Right lobe of liver (tissue), 6 donors: Measurements from ENCODE around the gene FRZB. TPM values are rescaled to one million over a fixed set of nuclear protein-coding genes. Genes with fewer than 3 reads are reported as not detected.

ENCODE experiments used
- ATAC-seq, 4 donors: fragments of 200-7000 bp; cut with Tn5 transposase; one replicate each; pipeline ENCODE4 v1.9.1; 2020; ENCODE audit warnings: mild to moderate bottlenecking in 4 of 4, moderate library complexity in 4 of 4
- DNase-seq, 3 donors: peaks; one replicate each; pipeline ENCODE4 v3.0.0-alpha.2; 2020
- H3K27ac ChIP-seq, 3 donors: fragments of 200-600 bp; one replicate each; pipeline ENCODE4 v1.8.0; 2022
- H3K27me3 ChIP-seq, 2 donors: fragments of 200-600 bp; one replicate each; pipeline ENCODE4 v1.8.0; 2022
- H3K36me3 ChIP-seq, 4 donors: fragments of 200-600 bp; sonication (generic) in 1 of 4; one replicate each; pipeline versions ENCODE4 v1.5.1 to v1.8.0; 2017 to 2022; ENCODE audit warnings: control low read depth in 1 of 4
- H3K4me1 ChIP-seq, 4 donors: fragments of 200-600 bp; sonication (generic) in 1 of 4; one replicate each; pipeline versions ENCODE4 v1.5.1 to v1.8.0; 2017 to 2022; ENCODE audit warnings: control low read depth in 1 of 4
- H3K4me3 ChIP-seq, 3 donors: fragments of 200-600 bp; one replicate each; pipeline ENCODE4 v1.8.0; 2022
- H3K9me3 ChIP-seq, 4 donors: fragments of 200-600 bp; sonication (generic) in 1 of 4; one replicate each; pipeline versions ENCODE4 v1.5.1 to v1.8.0; 2017 to 2022; ENCODE audit warnings: control low read depth in 1 of 4
- CTCF ChIP-seq, 4 donors: fragments of 200-600 bp in 3 of 4; fragments of 450-650 bp in 1 of 4; IDR thresholded peaks; one replicate each; pipeline versions ENCODE4 v1.5.1 to v1.8.0; 2016 to 2022; ENCODE audit warnings: antibody characterized with exemption in 4 of 4, mild to moderate bottlenecking in 2 of 4
- POLR2A ChIP-seq: fragments of 450-650 bp; IDR thresholded peaks from one replicate; pipeline ENCODE4 v1.6.1; 2017; ENCODE audit warnings: antibody characterized with exemption, mild to moderate bottlenecking
- WGBS: methylation state at CpG from one replicate; pipeline ENCODE4 v1.1.6; 2018; ENCODE audit warnings: low coverage, low lambda C conversion rate; ENCODE audit not compliant: insufficient coverage; ENCODE audit errors: missing lambda C conversion rate; 5-methylcytosine and 5-hydroxymethylcytosine counted together
- intact Hi-C, 2 donors: fragments of 100-400 bp; cut with DNase I; formaldehyde crosslinking; loops; one replicate each; pipeline versions ENCODE4 v1.11.2 to v1.14.1; 2022
- total RNA-seq, 6 experiments: library from RNA; depleted of rRNA in 2 of 6; stranded (reverse); fragments of >200 nt in 2 of 6; fragmentation: NEBNext Ultra II Directional in 3 of 6; extraction: Animal tissue kit (Norgen Biotek cat#: 25700) in 3 of 6; gene quantifications; one replicate each; pipeline versions ENCODE4 v1.1.0 to v1.2.4, GENCODE V29; 2016 to 2023
- donor health status: DM: no; HTN: yes; CAD: no.
- donor health status: DM: no; HTN: no; CAD: no.
- donor health status: DM: no; HTN: no; CAD: no.
- donor health status: DM: no; HTN: yes; CAD: no.
- donor health status: DM: no; HTN: yes; CAD: no.

FRZB gene
- total RNA-seq, 6 experiments from 2014 or later = 0.14 to 0.93 (median 0.59) TPM

GRCh38 chr2:182827182-182827879, 39.1 kb downstream of the FRZB start:
- Histone ChIP-seq H3K4me3 (no peak overlapping the region), H3K9me3 (no peaks in the 10 kb centered on the region), H3K27ac (no peak overlapping the region), H3K36me3 (no peaks in the 10 kb centered on the region), H3K27me3 (no peaks in the 10 kb centered on the region), H3K4me1 (no peaks in the 10 kb centered on the region)
- whole genome bisulfite sequencing = 66% methylated on average over 2 of the region's 2 CpGs
- ATAC-seq (no peak), DNase-seq (no peak)
- intact Hi-C loops = no loop called here
- TF ChIP-seq POLR2A (no peak), CTCF (IDR thresholded peaks at IDR 0.05) (no peak)

GRCh38 chr2:182826496-182826895, 39.9 kb downstream of the FRZB start:
- H3K27me3 ChIP-seq = no peaks in the 10 kb centered on the region
- ATAC-seq (no peak), DNase-seq (no peak)
- H3K9me3 ChIP-seq = no peaks in the 10 kb centered on the region
- no peak overlapping the region for H3K4me3 ChIP-seq
- WGBS = 78% methylated on average over 3 of the region's 3 CpGs
- intact Hi-C loops = no loop called here
- H3K36me3 ChIP-seq = no peaks in the 10 kb centered on the region
- no peak for TF ChIP-seq CTCF (IDR thresholded peaks at IDR 0.05)
- TF ChIP-seq POLR2A = no peak
- no peak overlapping the region for H3K27ac ChIP-seq
- H3K4me1 ChIP-seq = no peaks in the 10 kb centered on the region

GRCh38 chr2:182826064-182826463, 40.4 kb downstream of the FRZB start:
- DNase-seq = no peak
- TF ChIP-seq POLR2A = no peak
- no peak for TF ChIP-seq CTCF (IDR thresholded peaks at IDR 0.05)
- intact Hi-C loops = no loop called here
- 76% methylated on average over 1 of the region's 1 CpG for WGBS
- Histone ChIP-seq H3K27me3 (no peaks in the 10 kb centered on the region), H3K36me3 (no peaks in the 10 kb centered on the region), H3K4me3 (no peak overlapping the region), H3K4me1 (no peaks in the 10 kb centered on the region), H3K27ac (no peak overlapping the region), H3K9me3 (no peaks in the 10 kb centered on the region)
- no peak for ATAC-seq

- TF ChIP-seq POLR2A (no peak), CTCF (IDR thresholded peaks at IDR 0.05) (no peak)
- no peaks in the 10 kb centered on the region for H3K27me3 ChIP-seq
- no peaks in the 10 kb centered on the region for H3K9me3 ChIP-seq
- no peaks in the 10 kb centered on the region for H3K36me3 ChIP-seq
- 65% methylated on average over 6 of the region's 6 CpGs for WGBS
- DNase-seq (no peak), ATAC-seq (no peak)
- intact Hi-C loops = no loop called here
- no peak overlapping the region for H3K27ac ChIP-seq
- no peaks in the 10 kb centered on the region for H3K4me1 ChIP-seq
- no peak overlapping the region for H3K4me3 ChIP-seq
These were observed 41.7 kb downstream of the FRZB start for GRCh38 chr2:182824767-182825158.
